ENCODE data around the gene CEP290.
"Not testable (repeated sequence)": the region's sequence is repeated elsewhere in the genome, so short reads cannot be mapped to it uniquely, and the experiment has no call there.

The CEP290 gene

GRCh38 chr12:88144546-88145468 is 2.9 kb upstream of the CEP290 start:
- DNase-seq (ENCODE audit: low read depth in 2 of 2, low spot score in 1 of 2): no peak

GRCh38 chr12:88144037-88144436 is 2.1 kb upstream of the CEP290 start:
- DNase-seq (ENCODE audit: low read depth in 2 of 2, low spot score in 1 of 2): no peak

- no peak for DNase-seq (ENCODE audit: low read depth in 2 of 2, low spot score in 1 of 2)
These were observed 713 bp upstream of the CEP290 start for GRCh38 chr12:88142610-88142991.

- DNase-seq (ENCODE audit: low read depth in 2 of 2, low spot score in 1 of 2): no peak
These were observed 489 bp downstream of the CEP290 start for GRCh38 chr12:88141425-88141773.

- DNase-seq (ENCODE audit: low read depth in 2 of 2, low spot score in 1 of 2): not testable (repeated sequence)
These were observed 2.2 kb downstream of the CEP290 start for GRCh38 chr12:88139711-88140110.

- DNase-seq (ENCODE audit: low read depth in 2 of 2, low spot score in 1 of 2): not testable (repeated sequence)
These were observed 8.7 kb downstream of the CEP290 start for GRCh38 chr12:88133181-88133580.

- DNase-seq (ENCODE audit: low read depth in 2 of 2, low spot score in 1 of 2): no peak
These were observed 9.5 kb downstream of the CEP290 start for GRCh38 chr12:88132392-88132791.

- DNase-seq (ENCODE audit: low read depth in 2 of 2, low spot score in 1 of 2): no peak
These were observed 14.0 kb downstream of the CEP290 start for GRCh38 chr12:88127855-88128254.

GRCh38 chr12:88127099-88127498 is 14.8 kb downstream of the CEP290 start:
- no peak for DNase-seq (ENCODE audit: low read depth in 2 of 2, low spot score in 1 of 2)

GRCh38 chr12:88122666-88123065 is 19.2 kb downstream of the CEP290 start:
- no peak for DNase-seq (ENCODE audit: low read depth in 2 of 2, low spot score in 1 of 2)

- no peak for DNase-seq (ENCODE audit: low read depth in 2 of 2, low spot score in 1 of 2)
These were observed 28.0 kb downstream of the CEP290 start for GRCh38 chr12:88113871-88114270.

- DNase-seq (ENCODE audit: low read depth in 2 of 2, low spot score in 1 of 2): no peak
These were observed 30.7 kb downstream of the CEP290 start for GRCh38 chr12:88111074-88111652.

GRCh38 chr12:88108021-88108420 is 33.9 kb downstream of the CEP290 start:
- DNase-seq (ENCODE audit: low read depth in 2 of 2, low spot score in 1 of 2): no peak

GRCh38 chr12:88093573-88093972 is 48.3 kb downstream of the CEP290 start:
- no peak for DNase-seq (ENCODE audit: low read depth in 2 of 2, low spot score in 1 of 2)

GRCh38 chr12:88092771-88093170 is 49.1 kb downstream of the CEP290 start:
- DNase-seq (ENCODE audit: low read depth in 2 of 2, low spot score in 1 of 2): no peak

GRCh38 chr12:88084210-88084609 is 57.7 kb downstream of the CEP290 start:
- DNase-seq (ENCODE audit: low read depth in 2 of 2, low spot score in 1 of 2): no peak

GRCh38 chr12:88083634-88084033 is 58.3 kb downstream of the CEP290 start:
- DNase-seq (ENCODE audit: low read depth in 2 of 2, low spot score in 1 of 2): no peak

GRCh38 chr12:88081247-88081646 is 60.6 kb downstream of the CEP290 start:
- DNase-seq (ENCODE audit: low read depth in 2 of 2, low spot score in 1 of 2): no peak

GRCh38 chr12:88067301-88067700 is 74.6 kb downstream of the CEP290 start:
- no peak for DNase-seq (ENCODE audit: low read depth in 2 of 2, low spot score in 1 of 2)

- no peak for DNase-seq (ENCODE audit: low read depth in 2 of 2, low spot score in 1 of 2)
These were observed 78.5 kb downstream of the CEP290 start for GRCh38 chr12:88063375-88063774.

GRCh38 chr12:88062474-88062873 is 79.4 kb downstream of the CEP290 start:
- no peak for DNase-seq (ENCODE audit: low read depth in 2 of 2, low spot score in 1 of 2)

GRCh38 chr12:88058719-88059077 is 83.2 kb downstream of the CEP290 start:
- no peak for DNase-seq (ENCODE audit: low read depth in 2 of 2, low spot score in 1 of 2)
